ENCODE results near the gene SEC24C.

DNA sequence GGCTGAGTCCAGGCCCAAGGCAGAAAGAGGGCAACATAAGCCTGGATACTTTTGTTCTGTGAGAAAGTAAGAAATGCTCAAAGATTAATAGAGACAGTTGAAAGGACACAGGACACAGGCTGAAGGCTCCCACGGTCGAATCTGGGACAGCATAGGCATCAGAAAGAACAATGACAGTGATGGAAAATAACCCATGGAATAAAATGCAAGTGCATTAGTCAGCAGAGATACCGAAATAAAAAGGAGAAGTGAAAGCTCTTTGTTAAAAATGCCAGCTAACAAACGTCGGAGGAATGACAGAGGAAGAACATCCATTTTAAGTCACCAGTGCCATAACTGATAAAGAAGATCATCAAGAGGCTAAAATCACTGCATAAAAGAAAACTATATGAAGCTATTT is 26.6 kb upstream of the SEC24C start:
- TF ChIP-seq SUZ12 (IDR thresholded peaks at IDR 0.05) (no peak), FOXK2 (IDR thresholded peaks at IDR 0.05) (no peak), FOXM1 (IDR thresholded peaks at IDR 0.05; ENCODE audit: borderline replicate concordance) (no peak), TARDBP (IDR thresholded peaks at IDR 0.05) (no peak), ZNF384 (IDR thresholded peaks at IDR 0.05) (no peak)
